Smooth muscle cell (in vitro differentiated cells): ENCODE results near the gene PRKCB. TPM values are rescaled to one million over a fixed set of nuclear protein-coding genes. Genes with fewer than 3 reads are reported as not detected.

Source experiments
- DNase-seq: peaks from one replicate; lab custom pipeline; 2025; ENCODE audit not compliant: unreplicated experiment; lab: John Stamatoyannopoulos, UW
- H2AFZ ChIP-seq: fragments of 200-600 bp; sonication (generic); 2 replicates; pipeline ENCODE4 v1.6.0; 2016; ENCODE audit warnings: antibody characterized with exemption, low read depth, mild to moderate bottlenecking
- H3F3A ChIP-seq: fragments of 200-600 bp; sonication (generic); 2 replicates; pipeline ENCODE4 v1.6.0; 2017; ENCODE audit warnings: antibody characterized with exemption, low read depth
- H3K27ac ChIP-seq: fragments of 200-600 bp; sonication (generic); 2 replicates; pipeline ENCODE4 v1.5.1; 2016; ENCODE audit warnings: low read depth, mild to moderate bottlenecking
- H3K27me3 ChIP-seq: fragments of 200-600 bp; sonication (generic); 2 replicates; pipeline ENCODE4 v1.6.1; 2016; ENCODE audit warnings: low read depth, mild to moderate bottlenecking
- H3K36me3 ChIP-seq: fragments of 200-600 bp; sonication (generic); 2 replicates; pipeline ENCODE4 v1.5.1; 2016; ENCODE audit warnings: low read depth
- H3K4me1 ChIP-seq: fragments of 200-600 bp; sonication (generic); 2 replicates; pipeline ENCODE4 v1.5.1; 2016; ENCODE audit warnings: low read depth
- H3K4me2 ChIP-seq: fragments of 200-600 bp; sonication (generic); 2 replicates; pipeline ENCODE4 v1.6.0; 2016; ENCODE audit warnings: mild to moderate bottlenecking
- H3K4me3 ChIP-seq: fragments of 200-600 bp; sonication (generic); 2 replicates; pipeline ENCODE4 v1.5.1; 2016; ENCODE audit warnings: mild to moderate bottlenecking
- H3K79me2 ChIP-seq: fragments of 200-600 bp; sonication (generic); 2 replicates; pipeline ENCODE4 v1.6.0; 2016; ENCODE audit warnings: low read depth, mild to moderate bottlenecking
- H3K9ac ChIP-seq: fragments of 200-600 bp; sonication (generic); 2 replicates; pipeline ENCODE4 v1.6.0; 2016; ENCODE audit warnings: low read depth
- H3K9me3 ChIP-seq: fragments of 200-600 bp; sonication (generic); replicated peaks from 2 replicates; pipeline ENCODE4 v1.5.1; 2016; ENCODE audit warnings: low read depth
- H4K20me1 ChIP-seq: fragments of 200-600 bp; sonication (generic); 2 replicates; pipeline ENCODE4 v1.6.0; 2016; ENCODE audit warnings: low read depth
- WGBS: methylation state at CpG from one replicate; pipeline ENCODE4 v1.1.7; 2016; ENCODE audit warnings: low lambda C conversion rate; 5-methylcytosine and 5-hydroxymethylcytosine counted together
- polyA plus RNA-seq: library from polyadenylated mRNA; unstranded; fragments of >200 nt; fragmentation: Nextera tagmentation; extraction: Ambion mirVana; gene quantifications from 2 replicates; pipeline ENCODE4 v1.2.1, GENCODE V29; 2016
- total RNA-seq: library from RNA; depleted of rRNA; stranded (reverse); fragments of >200 nt; gene quantifications from 2 replicates; pipeline ENCODE4 v1.2.3, GENCODE V29; 2014
- TF ChIP-seq, protein P1 (sequence below): fragments of 200-600 bp; sonication (generic); IDR thresholded peaks from 2 replicates; pipeline ENCODE4 v1.5.1; 2017; ENCODE audit warnings: borderline replicate concordance, mild to moderate bottlenecking, antibody characterized with exemption; ENCODE audit not compliant: insufficient read depth, poor library complexity, severe bottlenecking

The PRKCB gene
- total and polyA plus RNA-seq, 2 experiments from 2014 or later: 0.36 TPM; not detected in 1

DNA sequence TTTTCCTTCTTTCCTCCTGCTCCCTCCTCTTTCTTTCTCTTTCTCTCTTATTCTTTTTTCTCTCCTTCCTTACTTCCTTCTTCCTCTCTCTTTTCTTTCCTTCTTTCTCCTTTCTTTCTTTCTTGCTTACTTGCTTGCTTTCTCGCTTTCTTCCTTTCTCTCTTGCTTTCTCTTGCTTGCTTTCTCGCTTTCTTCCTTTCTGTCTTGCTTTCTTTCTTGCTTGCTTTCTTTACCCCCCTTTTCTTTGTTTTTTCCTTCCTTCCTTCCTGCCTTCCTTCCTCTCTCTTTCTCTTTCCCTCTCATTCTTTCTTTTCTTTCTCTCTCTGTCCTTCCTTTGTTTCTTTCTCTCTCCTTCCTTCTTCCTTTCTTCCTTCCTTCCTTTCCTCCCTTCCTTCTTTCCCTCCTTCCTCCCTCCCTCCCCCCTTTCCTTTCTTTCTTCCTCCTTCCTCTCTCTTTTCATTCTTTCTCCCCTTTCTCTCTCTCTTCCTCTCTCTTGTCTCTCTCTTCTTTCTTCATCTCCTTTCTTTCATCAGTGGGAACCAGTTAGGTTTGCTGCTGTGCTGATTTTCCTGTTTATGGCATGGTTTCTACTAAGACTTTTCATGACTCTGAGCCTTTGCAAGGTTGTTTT is 277.4 kb downstream of the PRKCB start:
- 89% methylated on average over 2 of the region's 2 CpGs for WGBS
- Histone ChIP-seq H3K9ac (no peak overlapping the region), H3K36me3 (no peaks in the 10 kb centered on the region), H3F3A (no peaks in the 10 kb centered on the region), H3K79me2 (no peaks in the 10 kb centered on the region), H2AFZ (no peak overlapping the region), H3K4me2 (no peak overlapping the region), H3K4me1 (no peaks in the 10 kb centered on the region), H3K27ac (no peak overlapping the region), H3K9me3 (no peaks in the 10 kb centered on the region), H3K4me3 (no peak overlapping the region), H4K20me1 (no peaks in the 10 kb centered on the region), H3K27me3 (peaks cover 21% of the 10 kb centered on the region)
- DNase-seq: no peak
- TF ChIP-seq, protein P1, sequence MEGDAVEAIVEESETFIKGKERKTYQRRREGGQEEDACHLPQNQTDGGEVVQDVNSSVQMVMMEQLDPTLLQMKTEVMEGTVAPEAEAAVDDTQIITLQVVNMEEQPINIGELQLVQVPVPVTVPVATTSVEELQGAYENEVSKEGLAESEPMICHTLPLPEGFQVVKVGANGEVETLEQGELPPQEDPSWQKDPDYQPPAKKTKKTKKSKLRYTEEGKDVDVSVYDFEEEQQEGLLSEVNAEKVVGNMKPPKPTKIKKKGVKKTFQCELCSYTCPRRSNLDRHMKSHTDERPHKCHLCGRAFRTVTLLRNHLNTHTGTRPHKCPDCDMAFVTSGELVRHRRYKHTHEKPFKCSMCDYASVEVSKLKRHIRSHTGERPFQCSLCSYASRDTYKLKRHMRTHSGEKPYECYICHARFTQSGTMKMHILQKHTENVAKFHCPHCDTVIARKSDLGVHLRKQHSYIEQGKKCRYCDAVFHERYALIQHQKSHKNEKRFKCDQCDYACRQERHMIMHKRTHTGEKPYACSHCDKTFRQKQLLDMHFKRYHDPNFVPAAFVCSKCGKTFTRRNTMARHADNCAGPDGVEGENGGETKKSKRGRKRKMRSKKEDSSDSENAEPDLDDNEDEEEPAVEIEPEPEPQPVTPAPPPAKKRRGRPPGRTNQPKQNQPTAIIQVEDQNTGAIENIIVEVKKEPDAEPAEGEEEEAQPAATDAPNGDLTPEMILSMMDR: no peak

DNA sequence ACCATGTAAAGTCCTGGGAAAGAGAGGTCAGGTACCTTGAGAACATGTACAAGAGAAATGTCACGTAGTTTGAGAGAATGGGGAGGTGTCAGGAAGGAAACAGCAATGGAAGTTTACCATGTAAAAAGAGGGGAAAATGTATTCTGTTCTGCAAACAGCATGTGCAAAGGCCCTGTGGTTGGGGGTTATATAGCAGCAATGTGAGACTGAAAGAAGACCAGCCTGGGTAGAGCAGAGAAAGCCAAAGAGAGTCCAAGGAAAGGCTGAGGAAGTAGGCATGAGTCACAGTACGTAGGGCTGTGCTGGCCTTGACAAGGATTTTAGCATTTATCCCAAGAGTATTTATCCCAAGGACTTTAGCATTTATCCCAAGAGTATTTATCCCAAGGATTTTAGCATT is 279.1 kb downstream of the PRKCB start:
- Histone ChIP-seq H3K4me2 (no peak overlapping the region), H2AFZ (no peak overlapping the region), H3K36me3 (no peaks in the 10 kb centered on the region), H3K27ac (no peak overlapping the region), H3K9me3 (no peaks in the 10 kb centered on the region), H4K20me1 (no peaks in the 10 kb centered on the region), H3F3A (no peaks in the 10 kb centered on the region), H3K27me3 (peaks cover 36% of the 10 kb centered on the region), H3K4me3 (no peak overlapping the region), H3K4me1 (no peaks in the 10 kb centered on the region), H3K9ac (no peak overlapping the region), H3K79me2 (no peaks in the 10 kb centered on the region)
- DNase-seq: no peak
- WGBS: 75% methylated on average over 2 of the region's 2 CpGs
- TF ChIP-seq, protein P1: no peak

DNA sequence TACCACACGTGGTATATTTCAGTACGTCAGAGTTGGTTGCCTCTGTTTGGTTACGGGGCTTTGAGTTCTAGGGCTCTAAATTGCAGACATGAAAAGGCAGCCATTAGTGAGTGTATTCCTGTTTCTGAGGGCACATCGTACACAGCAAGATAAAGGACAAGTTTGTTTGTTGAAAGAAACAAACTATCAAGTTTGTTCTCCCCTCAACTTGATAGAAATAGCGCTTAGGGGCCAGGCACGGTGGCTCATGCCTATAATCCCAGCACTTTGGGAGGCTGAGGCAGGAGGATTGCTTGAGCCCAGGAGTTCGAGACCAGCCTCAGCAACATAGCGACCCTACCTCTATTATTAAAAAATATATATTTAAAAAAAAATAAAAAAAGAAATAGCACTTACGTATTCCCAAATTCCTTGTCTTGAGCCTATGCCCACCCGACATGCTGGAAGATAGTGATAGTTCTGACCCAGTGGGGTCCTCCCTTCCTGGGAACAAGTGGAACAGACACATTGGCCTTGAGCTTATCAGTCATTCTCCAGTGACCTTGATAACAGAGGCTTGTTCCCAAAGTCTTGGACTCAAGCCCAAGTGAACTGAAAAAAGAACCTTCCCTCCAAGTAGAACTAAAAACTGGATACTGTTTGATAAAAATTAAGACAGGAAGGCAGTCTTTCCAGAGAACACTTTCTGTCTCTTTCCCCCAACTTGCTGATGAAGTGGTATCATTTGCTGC is 280.4 kb downstream of the PRKCB start:
- 90% methylated on average over 10 of the region's 10 CpGs for WGBS
- Histone ChIP-seq H4K20me1 (no peaks in the 10 kb centered on the region), H3K4me1 (no peaks in the 10 kb centered on the region), H3F3A (no peaks in the 10 kb centered on the region), H3K79me2 (no peaks in the 10 kb centered on the region), H3K36me3 (no peaks in the 10 kb centered on the region), H3K27me3 (peaks cover 42% of the 10 kb centered on the region), H3K9me3 (no peaks in the 10 kb centered on the region), H2AFZ (no peak overlapping the region), H3K27ac (no peak overlapping the region), H3K4me2 (no peak overlapping the region), H3K4me3 (no peak overlapping the region), H3K9ac (no peak overlapping the region)
- no peak for DNase-seq
- TF ChIP-seq, protein P1: no peak
